Karpas-422 (cell line): ENCODE measurements around the gene SDHB. TPM values are rescaled to one million over a fixed set of nuclear protein-coding genes. Genes with fewer than 3 reads are reported as not detected.

ENCODE experiments used
- DNase-seq: peaks from one replicate; pipeline ENCODE4 v3.0.0-alpha.2; 2015
- H2AFZ ChIP-seq: fragments of 200-600 bp; sonication (generic); 2 replicates; pipeline ENCODE4 v1.6.1; 2014; ENCODE audit warnings: antibody characterized with exemption, low read length, mixed read lengths
- H3K27ac ChIP-seq: fragments of 200-600 bp; sonication (generic); 2 replicates; pipeline ENCODE4 v1.5.1; 2014; ENCODE audit warnings: mild to moderate bottlenecking, low read length, moderate library complexity
- H3K27me3 ChIP-seq: fragments of 200-600 bp; sonication (generic); 2 replicates; pipeline ENCODE4 v1.6.1; 2014; ENCODE audit warnings: low read length, mixed read lengths
- H3K36me3 ChIP-seq: fragments of 200-600 bp; sonication (generic); 2 replicates; pipeline ENCODE4 v1.6.1; 2014; ENCODE audit warnings: low read length, mixed read lengths; ENCODE audit not compliant: insufficient read depth
- H3K4me1 ChIP-seq: fragments of 200-600 bp; sonication (generic); 2 replicates; pipeline ENCODE4 v1.6.1; 2014; ENCODE audit warnings: mild to moderate bottlenecking, low read length, mixed read lengths
- H3K4me2 ChIP-seq: fragments of 200-600 bp; sonication (generic); 2 replicates; pipeline ENCODE4 v1.6.1; 2014; ENCODE audit warnings: low read length, low read depth, mild to moderate bottlenecking; ENCODE audit not compliant: poor library complexity, severe bottlenecking
- H3K4me3 ChIP-seq: fragments of 200-600 bp; sonication (generic); 2 replicates; pipeline ENCODE4 v1.5.1; 2014; ENCODE audit warnings: mild to moderate bottlenecking, antibody characterized with exemption, low read length, mixed read lengths
- H3K79me2 ChIP-seq: fragments of 200-600 bp; sonication (generic); 2 replicates; pipeline ENCODE4 v1.6.1; 2014; ENCODE audit warnings: mild to moderate bottlenecking, low read length, mixed read lengths
- H3K9ac ChIP-seq: fragments of 200-600 bp; sonication (generic); 2 replicates; pipeline ENCODE4 v1.6.0; 2014; ENCODE audit warnings: low read length
- H3K9me2 ChIP-seq: fragments of 200-600 bp; sonication (generic), shearing (Covaris generic); replicated peaks from 2 replicates; pipeline ENCODE4 v1.6.0; 2014; ENCODE audit warnings: mild to moderate bottlenecking, low read length, moderate library complexity; ENCODE audit not compliant: insufficient read depth
- H3K9me3 ChIP-seq: fragments of 300-700, 200-600 bp; sonication (generic); 2 replicates; pipeline ENCODE4 v1.6.1; 2014; ENCODE audit warnings: low read length, mixed read lengths
- H4K20me1 ChIP-seq: fragments of 200-600 bp; sonication (generic); 2 replicates; pipeline ENCODE4 v1.6.1; 2014; ENCODE audit warnings: mild to moderate bottlenecking, antibody characterized with exemption, low read length, low read depth; ENCODE audit not compliant: insufficient read depth
- total RNA-seq: library from RNA; depleted of rRNA; stranded (reverse); fragments of >200 nt; shearing (Covaris generic); gene quantifications from 2 replicates; pipeline ENCODE4 v1.2.3, GENCODE V29; 2014; ENCODE audit warnings: low replicate concordance

The SDHB gene
- total RNA-seq, 1 experiment from 2014 or later, result 157 TPM

DNA sequence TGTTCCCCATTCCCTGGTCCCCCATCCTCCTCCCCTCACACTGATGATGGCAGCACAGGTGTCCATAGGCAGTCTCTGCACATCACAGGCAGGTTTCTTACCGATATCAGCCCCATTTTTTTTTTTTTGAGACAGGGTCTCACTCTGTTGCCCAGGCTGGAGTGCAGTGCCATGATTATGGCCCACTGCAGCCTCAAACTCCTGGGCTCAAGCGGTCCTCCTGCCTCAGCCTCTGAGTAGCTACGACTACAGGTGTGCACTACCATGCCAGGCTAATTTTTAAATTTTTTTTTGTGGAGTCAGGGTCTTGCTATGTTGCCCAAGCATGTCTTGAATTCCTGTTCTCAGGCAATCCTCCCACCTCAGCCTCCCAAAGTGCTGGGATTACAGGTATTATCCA lies 28.9 kb upstream of the SDHB start:
- no peak for DNase-seq
- H3K4me3 ChIP-seq, result no peak overlapping the region
- H3K9me3 ChIP-seq, result no peaks in the 10 kb centered on the region
- no peaks in the 10 kb centered on the region for H3K36me3 ChIP-seq
- no peaks in the 10 kb centered on the region for H4K20me1 ChIP-seq
- no peak overlapping the region for H3K27ac ChIP-seq
- H3K9ac ChIP-seq, result no peak overlapping the region
- H3K4me2 ChIP-seq, result no peak overlapping the region
- no peaks in the 10 kb centered on the region for H3K79me2 ChIP-seq
- no peaks in the 10 kb centered on the region for H3K4me1 ChIP-seq
- no peak overlapping the region for H2AFZ ChIP-seq
- no peaks in the 10 kb centered on the region for H3K27me3 ChIP-seq
- no peaks in the 10 kb centered on the region for H3K9me2 ChIP-seq

- no peaks in the 10 kb centered on the region for H3K4me1 ChIP-seq
- no peaks in the 10 kb centered on the region for H3K79me2 ChIP-seq
- H3K9ac ChIP-seq, result no peak overlapping the region
- no peak overlapping the region for H3K27ac ChIP-seq
- no peaks in the 10 kb centered on the region for H3K36me3 ChIP-seq
- no peak for DNase-seq
- H3K9me3 ChIP-seq, result no peaks in the 10 kb centered on the region
- H2AFZ ChIP-seq, result no peak overlapping the region
- no peaks in the 10 kb centered on the region for H4K20me1 ChIP-seq
- no peaks in the 10 kb centered on the region for H3K27me3 ChIP-seq
- no peak overlapping the region for H3K4me3 ChIP-seq
- H3K4me2 ChIP-seq, result no peak overlapping the region
- H3K9me2 ChIP-seq, result no peaks in the 10 kb centered on the region
Observed at GRCh38 chr1:17081439-17081838, 27.6 kb upstream of the SDHB start.

DNA sequence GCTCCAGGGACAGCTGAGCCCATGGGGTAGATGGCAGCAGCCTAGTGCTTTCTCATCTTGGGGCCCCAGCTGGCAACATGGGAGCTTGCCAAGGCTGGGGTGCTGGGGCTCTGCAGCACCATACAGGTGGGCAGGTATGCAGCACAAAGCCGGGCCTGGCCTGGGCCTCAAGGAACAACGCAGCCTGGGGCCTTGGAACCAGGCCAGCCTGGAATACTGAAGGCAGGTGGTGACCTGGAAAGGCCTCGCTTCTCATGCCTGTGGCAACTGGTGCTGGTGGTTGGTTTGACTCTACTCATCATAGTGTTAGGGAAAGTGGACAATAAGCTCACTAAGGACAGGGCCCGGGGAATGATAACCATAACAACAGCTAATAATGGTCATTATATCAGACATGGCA lies 27.0 kb upstream of the SDHB start:
- H3K9me3 ChIP-seq, result no peaks in the 10 kb centered on the region
- no peaks in the 10 kb centered on the region for H3K4me1 ChIP-seq
- H3K4me2 ChIP-seq, result no peak overlapping the region
- H3K4me3 ChIP-seq, result no peak overlapping the region
- DNase-seq, result no peak
- H4K20me1 ChIP-seq, result no peaks in the 10 kb centered on the region
- no peak overlapping the region for H3K27ac ChIP-seq
- no peak overlapping the region for H2AFZ ChIP-seq
- no peaks in the 10 kb centered on the region for H3K79me2 ChIP-seq
- H3K9me2 ChIP-seq, result no peaks in the 10 kb centered on the region
- H3K36me3 ChIP-seq, result no peaks in the 10 kb centered on the region
- H3K9ac ChIP-seq, result no peak overlapping the region
- H3K27me3 ChIP-seq, result no peaks in the 10 kb centered on the region

DNA sequence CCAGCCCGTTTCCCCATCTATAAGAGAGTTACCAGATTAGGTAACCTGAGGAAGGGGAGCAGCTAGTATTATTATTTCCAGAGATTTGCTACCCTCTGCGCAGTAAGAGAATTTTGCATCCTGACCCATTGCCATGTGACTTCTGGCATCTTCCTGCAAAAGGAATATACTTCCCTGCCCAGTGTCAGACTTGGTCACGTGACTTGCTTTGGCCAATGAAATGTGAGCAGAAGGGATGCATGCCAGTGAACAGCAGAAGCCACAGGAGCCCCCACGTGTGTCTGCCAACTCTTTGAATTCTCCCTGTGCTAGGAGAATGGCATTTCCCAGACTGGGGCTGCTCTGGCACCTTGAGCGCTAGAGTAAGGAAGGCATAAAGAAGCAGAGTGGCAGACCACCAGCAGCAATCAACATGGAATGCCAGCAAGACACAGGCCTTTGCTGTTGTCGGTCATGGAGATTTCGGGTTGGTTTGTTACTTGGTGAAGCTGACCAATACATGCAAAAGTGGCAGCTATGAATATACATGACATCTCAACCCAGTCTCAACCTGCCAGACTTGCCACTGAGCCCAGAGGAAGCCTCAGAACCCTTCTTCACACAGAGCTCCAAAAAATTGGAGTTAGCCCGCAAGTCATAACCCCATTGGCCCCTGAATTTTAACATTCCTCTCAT lies 26.4 kb upstream of the SDHB start:
- Histone ChIP-seq H3K9me2 (no peaks in the 10 kb centered on the region), H3K9ac (no peak overlapping the region), H3K4me3 (no peak overlapping the region), H4K20me1 (no peaks in the 10 kb centered on the region), H3K27me3 (no peaks in the 10 kb centered on the region), H3K9me3 (no peaks in the 10 kb centered on the region), H3K79me2 (no peaks in the 10 kb centered on the region), H3K36me3 (no peaks in the 10 kb centered on the region), H2AFZ (no peak overlapping the region), H3K27ac (no peak overlapping the region), H3K4me1 (no peaks in the 10 kb centered on the region), H3K4me2 (no peak overlapping the region)
- DNase-seq, result no peak

DNA sequence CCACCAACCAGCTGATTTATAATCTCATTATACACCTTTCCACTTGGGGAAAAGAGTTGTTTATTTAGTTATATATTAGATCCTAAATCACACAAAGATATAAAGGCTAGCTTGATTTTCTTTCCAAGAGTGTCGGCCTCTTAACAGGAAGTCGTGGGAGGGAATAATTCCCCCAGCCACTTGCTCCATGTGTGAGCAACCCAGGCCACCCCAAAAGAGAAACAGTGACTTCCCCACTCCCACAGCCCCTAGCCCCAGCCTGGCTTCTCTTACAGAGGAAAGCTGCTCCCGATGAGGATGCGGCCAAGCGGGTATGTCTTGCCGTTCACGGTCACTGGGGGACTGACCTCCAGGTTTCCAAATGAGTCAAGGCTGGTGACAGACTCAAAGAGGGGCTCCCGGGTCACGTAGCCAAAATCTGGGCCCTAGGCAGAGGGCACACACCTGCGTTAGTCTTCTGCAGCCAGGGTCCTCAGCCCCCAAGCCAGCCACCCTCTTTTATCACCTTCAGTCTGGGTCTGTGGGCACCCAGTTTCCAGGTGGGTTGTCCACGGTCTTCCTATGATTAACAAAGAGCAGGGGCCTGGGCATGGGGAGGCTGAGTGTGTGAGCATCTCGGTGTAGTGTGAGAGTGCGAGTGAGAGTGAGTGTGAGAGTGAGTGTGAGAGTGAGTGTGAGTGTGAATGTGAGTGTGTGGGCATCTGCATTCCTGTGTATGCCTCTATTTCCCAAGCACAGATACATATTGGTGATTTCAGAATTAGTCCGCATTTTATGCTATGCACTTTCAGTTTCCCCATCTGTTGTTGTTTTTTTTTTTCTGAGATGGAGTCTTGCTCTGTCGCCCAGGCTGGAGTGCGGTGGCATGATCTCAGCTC lies 25.4 kb upstream of the SDHB start:
- Histone ChIP-seq H3K36me3 (no peaks in the 10 kb centered on the region), H3K4me2 (no peak overlapping the region), H2AFZ (no peak overlapping the region), H3K9me3 (no peaks in the 10 kb centered on the region), H3K27ac (no peak overlapping the region), H3K9me2 (no peaks in the 10 kb centered on the region), H3K4me1 (no peaks in the 10 kb centered on the region), H3K27me3 (no peaks in the 10 kb centered on the region), H3K9ac (no peak overlapping the region), H3K79me2 (no peaks in the 10 kb centered on the region), H4K20me1 (no peaks in the 10 kb centered on the region), H3K4me3 (no peak overlapping the region)
- DNase-seq, result no peak

GRCh38 chr1:17075470-17076255 lies 21.8 kb upstream of the SDHB start:
- peak; percentile 83 for DNase-seq
- H3K9me3 ChIP-seq, result no peaks in the 10 kb centered on the region
- H3K9ac ChIP-seq, result no peak overlapping the region
- H3K79me2 ChIP-seq, result no peaks in the 10 kb centered on the region
- H4K20me1 ChIP-seq, result no peaks in the 10 kb centered on the region
- H3K27me3 ChIP-seq, result no peaks in the 10 kb centered on the region
- no peaks in the 10 kb centered on the region for H3K36me3 ChIP-seq
- H3K27ac ChIP-seq, result no peak overlapping the region
- no peak overlapping the region for H3K4me3 ChIP-seq
- no peak overlapping the region for H2AFZ ChIP-seq
- no peaks in the 10 kb centered on the region for H3K9me2 ChIP-seq
- H3K4me1 ChIP-seq, result no peaks in the 10 kb centered on the region
- H3K4me2 ChIP-seq, result no peak overlapping the region

DNA sequence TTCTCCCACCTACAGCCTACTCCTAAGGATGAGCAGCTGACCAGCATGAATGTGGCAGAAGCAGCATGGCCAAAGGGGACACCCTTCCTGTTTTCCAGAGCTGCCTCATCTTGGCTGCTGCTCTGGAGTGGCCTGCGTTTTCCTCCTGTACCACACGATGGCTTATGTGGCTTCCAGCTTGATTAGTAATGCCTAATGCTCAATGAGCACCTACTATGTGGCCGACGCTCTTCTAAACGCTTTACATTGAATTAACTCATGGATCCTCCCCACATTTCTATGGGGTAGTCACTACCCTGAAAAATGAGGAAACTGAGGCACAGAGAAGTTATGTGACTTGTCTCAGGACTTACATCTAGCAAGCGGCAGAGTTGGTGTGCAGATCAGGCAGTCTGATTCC lies 18.0 kb upstream of the SDHB start:
- Histone ChIP-seq H3K4me3 (no peak overlapping the region), H3K79me2 (no peaks in the 10 kb centered on the region), H3K9ac (no peak overlapping the region), H2AFZ (no peak overlapping the region), H3K27me3 (no peaks in the 10 kb centered on the region), H3K9me2 (no peaks in the 10 kb centered on the region), H3K9me3 (no peaks in the 10 kb centered on the region), H3K4me2 (no peak overlapping the region), H3K36me3 (no peaks in the 10 kb centered on the region), H4K20me1 (no peaks in the 10 kb centered on the region), H3K4me1 (no peaks in the 10 kb centered on the region), H3K27ac (no peak overlapping the region)
- DNase-seq, result no peak

GRCh38 chr1:17070163-17070525 lies 16.3 kb upstream of the SDHB start:
- Histone ChIP-seq H3K9ac (no peak overlapping the region), H3K9me3 (no peaks in the 10 kb centered on the region)

More at GRCh38 chr1:17070163-17070525, 16.3 kb upstream of the SDHB start:
- H3K4me1 ChIP-seq, result no peaks in the 10 kb centered on the region
- H3K9me2 ChIP-seq, result no peaks in the 10 kb centered on the region
- no peak overlapping the region for H2AFZ ChIP-seq
- H3K4me3 ChIP-seq, result no peak overlapping the region
- no peak for DNase-seq
- no peaks in the 10 kb centered on the region for H3K36me3 ChIP-seq
- H3K27me3 ChIP-seq, result no peaks in the 10 kb centered on the region
- H3K4me2 ChIP-seq, result no peak overlapping the region
- H3K27ac ChIP-seq, result no peak overlapping the region
- H4K20me1 ChIP-seq, result no peaks in the 10 kb centered on the region
- no peaks in the 10 kb centered on the region for H3K79me2 ChIP-seq
